HEK293 (cell line): ENCODE data around the gene GPAM.

Experiments used
- CTCF ChIA-PET: fragments of 350-600 bp; formaldehyde crosslinking; extraction: SDS; loops from one replicate; lab custom pipeline; 2021; ENCODE audit warnings: antibody characterized with exemption; lab: Yijun Ruan, JAX
- POLR2A ChIA-PET: fragments of 300-600 bp; formaldehyde crosslinking; extraction: SDS; loops from one replicate; lab custom pipeline; 2020; ENCODE audit warnings: antibody characterized with exemption, inconsistent platforms; lab: Yijun Ruan, JAX
- H3K27ac ChIP-seq: fragments of 200-500 bp; sonication (Bioruptor generic); 2 replicates; pipeline ENCODE4 v1.5.1; 2014; ENCODE audit warnings: low read depth, low read length, control low read depth, inconsistent platforms; ENCODE audit errors: extremely low read depth
- H3K36me3 ChIP-seq, 2 experiments: fragments of 200-500 bp in 1 of 2; sonication (Bioruptor generic) in 1 of 2; 1 replicate in 1 of 2; 2 replicates in 1 of 2; pipeline ENCODE4 v1.5.1; 2014 to 2017; ENCODE audit warnings: inconsistent platforms in 2 of 2, low read length in 2 of 2; ENCODE audit not compliant: control insufficient read depth in 2 of 2, insufficient read depth in 1 of 2
- H3K4me1 ChIP-seq: fragments of 200-500 bp; sonication (Bioruptor generic); 2 replicates; pipeline ENCODE4 v1.5.1; 2014; ENCODE audit warnings: mild to moderate bottlenecking, low read length, inconsistent platforms; ENCODE audit not compliant: control insufficient read depth, insufficient read depth
- H3K4me3 ChIP-seq: 2 replicates; pipeline ENCODE4 v1.5.1; 2011; ENCODE audit warnings: low read depth, mild to moderate bottlenecking, control low read depth, low read length, moderate library complexity
- H3K9me3 ChIP-seq: fragments of 200-500 bp; sonication (Bioruptor generic); 2 replicates; pipeline ENCODE4 v1.5.1; 2014; ENCODE audit warnings: low read depth, low read length, inconsistent platforms; ENCODE audit not compliant: control insufficient read depth, insufficient read depth
- EGR2 ChIP-seq: fragments of 450-650 bp; formaldehyde crosslinking; IDR thresholded peaks from 2 replicates; pipeline ENCODE4 v1.5.1; 2016; ENCODE audit warnings: low read depth, missing biosample characterization, missing genetic modification characterization
- GLI2 ChIP-seq: fragments of 450-650 bp; formaldehyde crosslinking; IDR thresholded peaks from 2 replicates; pipeline ENCODE4; 2017; ENCODE audit warnings: missing biosample characterization, missing genetic modification characterization, low read depth, borderline replicate concordance
- KLF8 ChIP-seq: fragments of 450-650 bp; formaldehyde crosslinking; IDR thresholded peaks from 2 replicates; pipeline ENCODE4 v1.5.1; 2016; ENCODE audit warnings: missing biosample characterization, missing genetic modification characterization
- REST ChIP-seq: fragments of 450-650 bp; formaldehyde crosslinking; IDR thresholded peaks from 2 replicates; pipeline ENCODE4 v1.5.1; 2016; ENCODE audit warnings: missing biosample characterization, missing genetic modification characterization
- SALL2 ChIP-seq: fragments of 450-650 bp; formaldehyde crosslinking; IDR thresholded peaks from 2 replicates; pipeline ENCODE4 v1.5.0; 2017; ENCODE audit warnings: missing biosample characterization, mild to moderate bottlenecking, missing genetic modification characterization, borderline replicate concordance
- SCRT1 ChIP-seq: fragments of 450-650 bp; formaldehyde crosslinking; IDR thresholded peaks from 2 replicates; pipeline ENCODE4 v1.5.1; 2016; ENCODE audit warnings: missing biosample characterization, missing genetic modification characterization, borderline replicate concordance
- SP2 ChIP-seq: fragments of 450-650 bp; formaldehyde crosslinking; IDR thresholded peaks from 2 replicates; pipeline ENCODE4 v1.5.1; 2016; ENCODE audit warnings: missing biosample characterization, missing genetic modification characterization
- SP7 ChIP-seq: fragments of 450-650 bp; formaldehyde crosslinking; IDR thresholded peaks from 2 replicates; pipeline ENCODE4 v1.5.1; 2016; ENCODE audit warnings: missing biosample characterization, missing genetic modification characterization
- YY1 ChIP-seq: fragments of 450-650 bp; formaldehyde crosslinking; IDR thresholded peaks from 2 replicates; pipeline ENCODE4 v1.5.1; 2018; ENCODE audit warnings: missing biosample characterization, missing genetic modification characterization
- ZBTB17 ChIP-seq: fragments of 450-650 bp; formaldehyde crosslinking; IDR thresholded peaks from 2 replicates; pipeline ENCODE4 v1.5.1; 2016; ENCODE audit warnings: missing biosample characterization, missing genetic modification characterization
- ZBTB26 ChIP-seq: fragments of 450-650 bp; formaldehyde crosslinking; optimal IDR thresholded peaks from 2 replicates; pipeline ENCODE3; 2016; ENCODE audit warnings: missing biosample characterization, mild to moderate bottlenecking, missing genetic modification characterization
- ZBTB49 ChIP-seq: fragments of 450-650 bp; formaldehyde crosslinking; IDR thresholded peaks from 2 replicates; pipeline ENCODE4 v1.5.1; 2016; ENCODE audit warnings: missing biosample characterization, missing genetic modification characterization, low read depth
- ZFP37 ChIP-seq: fragments of 450-650 bp; formaldehyde crosslinking; IDR thresholded peaks from 2 replicates; pipeline ENCODE4 v1.5.1; 2016; ENCODE audit warnings: missing biosample characterization, missing genetic modification characterization
- ZNF155 ChIP-seq: fragments of 450-650 bp; formaldehyde crosslinking; IDR thresholded peaks from 2 replicates; pipeline ENCODE4 v1.5.1; 2016; ENCODE audit warnings: missing biosample characterization, missing genetic modification characterization
- ZNF335 ChIP-seq: fragments of 450-650 bp; formaldehyde crosslinking; conservative IDR thresholded peaks from 2 replicates; pipeline ENCODE4 v1.5.1; 2016; ENCODE audit warnings: missing biosample characterization, missing genetic modification characterization
- ZNF354C ChIP-seq: fragments of 450-650 bp; formaldehyde crosslinking; IDR thresholded peaks from 2 replicates; pipeline ENCODE4 v1.5.1; 2016; ENCODE audit warnings: missing biosample characterization, missing genetic modification characterization, low read depth, borderline replicate concordance
- ZNF473 ChIP-seq: fragments of 450-650 bp; formaldehyde crosslinking; IDR thresholded peaks from 2 replicates; pipeline ENCODE4 v1.5.1; 2017; ENCODE audit warnings: missing biosample characterization, missing genetic modification characterization
- ZNF501 ChIP-seq: fragments of 450-650 bp; formaldehyde crosslinking; IDR thresholded peaks from 2 replicates; pipeline ENCODE4 v1.5.1; 2016; ENCODE audit warnings: missing biosample characterization, missing genetic modification characterization
- ZNF513 ChIP-seq: fragments of 450-650 bp; IDR thresholded peaks from 2 replicates; pipeline ENCODE4 v1.5.1; 2018; ENCODE audit warnings: missing biosample characterization, missing genetic modification characterization
- ZNF555 ChIP-seq: fragments of 450-650 bp; formaldehyde crosslinking; conservative IDR thresholded peaks from 2 replicates; pipeline ENCODE4 v1.5.1; 2017; ENCODE audit warnings: missing biosample characterization, mild to moderate bottlenecking, missing genetic modification characterization, inconsistent platforms
- ZNF629 ChIP-seq: fragments of 450-650 bp; formaldehyde crosslinking; IDR thresholded peaks from 2 replicates; pipeline ENCODE4 v1.5.1; 2017; ENCODE audit warnings: missing biosample characterization, missing genetic modification characterization
- ZNF654 ChIP-seq: fragments of 450-650 bp; formaldehyde crosslinking; IDR thresholded peaks from 2 replicates; pipeline ENCODE4 v1.5.1; 2016; ENCODE audit warnings: low read depth, missing biosample characterization, missing genetic modification characterization
- ZSCAN18 ChIP-seq: fragments of 450-650 bp; formaldehyde crosslinking; IDR thresholded peaks from 2 replicates; pipeline ENCODE4 v1.5.1; 2016; ENCODE audit warnings: missing biosample characterization, missing genetic modification characterization

The GPAM gene

GRCh38 chr10:112185959-112186358 lies 2.4 kb upstream of the GPAM start (continued):
- peak; percentile 69; the same call in 1 of the 2 replicates for TF ChIP-seq ZNF155 (tag by site-specific recombination)

GRCh38 chr10:112184379-112184778 lies 814 bp upstream of the GPAM start:
- TF ChIP-seq ZBTB17 (tag by site-specific recombination) (no peak), ZNF555 (tag by site-specific recombination) (no peak), YY1 (tag by site-specific recombination) (no peak), REST (tag by site-specific recombination) (peak; percentile 56), KLF8 (tag by site-specific recombination) (no peak), ZNF335 (tag by site-specific recombination) (peak; percentile 60), SP2 (no peak), SCRT1 (no peak)
- peaks cover 0 to 16% of the 10 kb centered on the region in 2 experiments; a peak in 2 of 3 replicates for H3K36me3 ChIP-seq
- peak overlapping the region; percentile 85; the same call in 1 of the 2 replicates for H3K4me3 ChIP-seq
- H3K27ac ChIP-seq: no peak overlapping the region
- H3K4me1 ChIP-seq: no peaks in the 10 kb centered on the region
- no peaks in the 10 kb centered on the region for H3K9me3 ChIP-seq
- ChIA-PET POLR2A (no interaction called here), CTCF (interaction anchor here (1.0 kb wide), 1 partner anchor 130 kb away, joined by 3 read pairs; no protein-coding TSS in a partner anchor)

GRCh38 chr10:112184052-112184371 lies 447 bp upstream of the GPAM start:
- POLR2A ChIA-PET: interaction anchor here (1.0 to 1.2 kb wide), 2 partner anchors 11 to 12 kb away, joined by 3 to 7 read pairs; no protein-coding TSS in a partner anchor
- CTCF ChIA-PET: interaction anchor here (0.6 to 1.0 kb wide), 3 partner anchors 46 to 130 kb away, joined by 3 to 8 read pairs (median 3); no protein-coding TSS in a partner anchor
- H3K27ac ChIP-seq: no peak overlapping the region
- peak overlapping the region; percentile 85 for H3K4me3 ChIP-seq
- H3K9me3 ChIP-seq: no peaks in the 10 kb centered on the region
- no peaks in the 10 kb centered on the region for H3K4me1 ChIP-seq
- peaks cover 0 to 19% of the 10 kb centered on the region in 2 experiments; a peak in 2 of 3 replicates for H3K36me3 ChIP-seq
- no peak for TF ChIP-seq ZNF354C (tag by site-specific recombination)
- TF ChIP-seq ZBTB26 (tag by site-specific recombination): peak; percentile 27
- TF ChIP-seq ZNF629: no peak
- no peak for TF ChIP-seq GLI2 (tag by site-specific recombination)
- TF ChIP-seq ZNF513 (tag by site-specific recombination): no peak
- TF ChIP-seq ZFP37: no peak
- TF ChIP-seq SALL2 (tag by site-specific recombination): no peak
- no peak for TF ChIP-seq SP7 (tag by site-specific recombination)
- no peak for TF ChIP-seq ZSCAN18 (tag by site-specific recombination)
- TF ChIP-seq ZBTB17 (tag by site-specific recombination): peak; percentile 19; the same call in 1 of the 2 replicates
- TF ChIP-seq ZNF473 (tag by site-specific recombination): no peak
- TF ChIP-seq ZNF654 (tag by site-specific recombination): no peak
- TF ChIP-seq ZBTB49: no peak
- TF ChIP-seq EGR2 (tag by site-specific recombination): peak; percentile 4; the same call in 1 of the 2 replicates
- TF ChIP-seq ZNF501: no peak
